Panc1 (cell line): Measurements from ENCODE around the gene KCTD6. TPM values are rescaled to one million over a fixed set of nuclear protein-coding genes. Genes with fewer than 3 reads are reported as not detected.

Source experiments
- ATAC-seq: fragments of 200-7000 bp; cut with Tn5 transposase; 2 replicates; pipeline ENCODE4 v1.9.1; 2020; ENCODE audit warnings: mild to moderate bottlenecking, moderate library complexity
- BruUV-seq: library from RNA; stranded (reverse); fragments of 400-500 nt; replicated peaks from 2 replicates; lab custom pipeline; 2021; lab: Mats Ljungman, UMichigan
- CTCF ChIA-PET: fragments of 300-600 bp; sonication (Branson Sonifier 250); formaldehyde crosslinking; loops from one replicate; lab custom pipeline; 2022; ENCODE audit warnings: antibody characterized with exemption; lab: Charles Lee
- POLR2A ChIA-PET: fragments of 300-600 bp; sonication (Branson Sonifier 250); formaldehyde crosslinking; loops from one replicate; lab custom pipeline; 2022; ENCODE audit warnings: antibody characterized with exemption; lab: Charles Lee
- DNase-seq: peaks from one replicate; pipeline ENCODE4 v3.0.0-alpha.2; 2010; ENCODE audit warnings: low read depth, low spot score
- H3K27ac ChIP-seq: 2 replicates; pipeline ENCODE4 v1.5.1; 2011; ENCODE audit warnings: mild to moderate bottlenecking, low read length, inconsistent platforms
- H3K27me3 ChIP-seq: fragments of 200-500 bp; sonication (Bioruptor generic); 2 replicates; pipeline ENCODE4 v1.6.0; 2014; ENCODE audit warnings: low read length, inconsistent platforms; ENCODE audit not compliant: control insufficient read depth, insufficient read depth
- H3K36me3 ChIP-seq: fragments of 200-500 bp; sonication (Bioruptor generic); 2 replicates; pipeline ENCODE4 v1.5.1; 2014; ENCODE audit warnings: inconsistent platforms, mild to moderate bottlenecking, low read length, moderate library complexity; ENCODE audit not compliant: control insufficient read depth, insufficient read depth
- H3K4me1 ChIP-seq: 2 replicates; pipeline ENCODE4 v1.5.1; 2011; ENCODE audit warnings: inconsistent platforms, mild to moderate bottlenecking, low read length, moderate library complexity; ENCODE audit not compliant: control insufficient read depth, insufficient read depth
- H3K4me3 ChIP-seq, 2 experiments: 2 replicates each; pipeline ENCODE4 v1.5.1; 2011 to 2012; ENCODE audit warnings: low read depth in 2 of 2, low read length in 2 of 2, mild to moderate bottlenecking in 2 of 2, inconsistent platforms in 1 of 2, moderate library complexity in 1 of 2
- H3K9me3 ChIP-seq: fragments of 200-500 bp; sonication (Bioruptor generic); 2 replicates; pipeline ENCODE4 v1.5.1; 2014; ENCODE audit warnings: low read depth, mild to moderate bottlenecking, inconsistent platforms, low read length, moderate library complexity; ENCODE audit not compliant: control insufficient read depth, insufficient read depth
- POLR2AphosphoS5 ChIP-seq: IDR thresholded peaks from 2 replicates; pipeline ENCODE4 v1.6.1; 2012; ENCODE audit warnings: mild to moderate bottlenecking, low read depth, low read length, moderate library complexity
- REST ChIP-seq, 2 experiments: IDR thresholded peaks; 2 replicates each; pipeline ENCODE4 v1.6.1; 2011 to 2012; ENCODE audit warnings: low read depth in 2 of 2, control low read depth in 1 of 2, low read length in 1 of 2, mild to moderate bottlenecking in 1 of 2, moderate library complexity in 1 of 2; ENCODE audit not compliant: insufficient read depth in 1 of 2
- SIN3A ChIP-seq: IDR thresholded peaks from 2 replicates; pipeline ENCODE4 v1.6.1; 2012; ENCODE audit warnings: low read depth, mild to moderate bottlenecking, low read length, moderate library complexity, borderline replicate concordance; ENCODE audit not compliant: insufficient read depth
- TCF7L2 ChIP-seq: IDR thresholded peaks from 2 replicates; pipeline ENCODE4 v1.6.1; 2011; ENCODE audit warnings: mild to moderate bottlenecking, low read depth, low read length, inconsistent platforms
- in situ Hi-C: cut with HindIII; loops from 2 replicates; pipeline ENCODE4 v1.10.0; 2016; ENCODE audit warnings: low sequenced_read_pairs, low pct_unique_long_range_greater_than_20kb
- intact Hi-C: fragments of 100-400 bp; cut with micrococcal nuclease; formaldehyde crosslinking; loops from one replicate; pipeline ENCODE4 v1.10.0; 2022; ENCODE audit not compliant: unreplicated experiment
- total RNA-seq: library from RNA; stranded (reverse); gene quantifications from one replicate; pipeline ENCODE4 v1.2.1, GENCODE V29; 2021; ENCODE audit not compliant: unreplicated experiment
- TF ChIP-seq, protein P1 (sequence below): fragments of 450-650 bp; IDR thresholded peaks from 2 replicates; pipeline ENCODE4 v1.5.1; 2017; ENCODE audit warnings: mild to moderate bottlenecking

KCTD6 gene
- total RNA-seq, 1 experiment from 2014 or later, result 18.3 TPM

DNA sequence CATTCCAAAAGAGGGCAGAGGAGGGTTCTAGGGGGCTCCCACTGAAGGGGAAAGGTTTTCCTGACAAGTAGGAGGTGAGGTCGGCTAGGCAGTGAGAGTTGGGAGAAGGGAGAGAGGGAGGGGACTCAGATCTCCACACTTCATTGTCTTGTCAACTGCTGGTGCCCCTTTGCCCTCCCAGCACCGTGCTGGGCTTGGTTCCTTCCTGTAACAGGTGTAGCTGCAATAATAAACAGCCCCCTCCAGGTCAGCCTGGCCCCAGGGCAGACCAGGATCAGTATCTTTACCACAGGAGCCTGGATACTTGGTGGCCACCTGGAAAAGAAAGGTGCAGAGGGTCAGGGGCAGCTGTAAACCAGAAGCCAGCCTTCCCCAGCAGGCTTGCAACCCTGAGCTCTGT is 2.9 kb upstream of the KCTD6 start:
- Histone ChIP-seq H3K4me1 (peaks cover 19% of the 10 kb centered on the region), H3K9me3 (no peaks in the 10 kb centered on the region), H3K27me3 (no peaks in the 10 kb centered on the region), H3K36me3 (no peaks in the 10 kb centered on the region; the same call in 1 of the 2 replicates), H3K27ac (peak overlapping the region; percentile 29; the same call in 1 of the 2 replicates), H3K4me3 (no peak overlapping the region)
- POLR2A ChIA-PET, result no interaction called here
- ATAC-seq (no peak), DNase-seq (no peak)
- BruUV-seq, result no TSS peak
- intact Hi-C loops, result no loop called here
- CTCF ChIA-PET, result no interaction called here
- in situ Hi-C loops, result no loop called here
- TF ChIP-seq POLR2AphosphoS5 (no peak), TCF7L2 (no peak), REST (IDR thresholded peaks at IDR 0.05; ENCODE audit: insufficient read depth in 1 of 2, low read depth in 2 of 2, low read length in 1 of 2) (no peak), SIN3A (no peak)
- TF ChIP-seq, protein P1, sequence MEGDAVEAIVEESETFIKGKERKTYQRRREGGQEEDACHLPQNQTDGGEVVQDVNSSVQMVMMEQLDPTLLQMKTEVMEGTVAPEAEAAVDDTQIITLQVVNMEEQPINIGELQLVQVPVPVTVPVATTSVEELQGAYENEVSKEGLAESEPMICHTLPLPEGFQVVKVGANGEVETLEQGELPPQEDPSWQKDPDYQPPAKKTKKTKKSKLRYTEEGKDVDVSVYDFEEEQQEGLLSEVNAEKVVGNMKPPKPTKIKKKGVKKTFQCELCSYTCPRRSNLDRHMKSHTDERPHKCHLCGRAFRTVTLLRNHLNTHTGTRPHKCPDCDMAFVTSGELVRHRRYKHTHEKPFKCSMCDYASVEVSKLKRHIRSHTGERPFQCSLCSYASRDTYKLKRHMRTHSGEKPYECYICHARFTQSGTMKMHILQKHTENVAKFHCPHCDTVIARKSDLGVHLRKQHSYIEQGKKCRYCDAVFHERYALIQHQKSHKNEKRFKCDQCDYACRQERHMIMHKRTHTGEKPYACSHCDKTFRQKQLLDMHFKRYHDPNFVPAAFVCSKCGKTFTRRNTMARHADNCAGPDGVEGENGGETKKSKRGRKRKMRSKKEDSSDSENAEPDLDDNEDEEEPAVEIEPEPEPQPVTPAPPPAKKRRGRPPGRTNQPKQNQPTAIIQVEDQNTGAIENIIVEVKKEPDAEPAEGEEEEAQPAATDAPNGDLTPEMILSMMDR, result no peak

GRCh38 chr3:58490860-58491501 is 915 bp upstream of the KCTD6 start:
- Histone ChIP-seq H3K27me3 (no peaks in the 10 kb centered on the region), H3K4me1 (peaks cover 34% of the 10 kb centered on the region), H3K9me3 (no peaks in the 10 kb centered on the region), H3K27ac (peak overlapping the region; percentile 77), H3K36me3 (no peaks in the 10 kb centered on the region; the same call in 1 of the 2 replicates), H3K4me3 (peak overlapping the region; percentile 44 to 56)
- BruUV-seq, result no TSS peak
- intact Hi-C loops (no loop called here), in situ Hi-C loops (no loop called here)
- ChIA-PET CTCF (interaction anchor here (0.6 to 0.7 kb wide), 3 partner anchors 36 to 1963 kb away, joined by 3 read pairs; no protein-coding TSS in a partner anchor), POLR2A (no interaction called here)
- TF ChIP-seq, protein P1, result no peak
- no peak for TF ChIP-seq REST (IDR thresholded peaks at IDR 0.05; ENCODE audit: insufficient read depth in 1 of 2, low read depth in 2 of 2, low read length in 1 of 2)
- no peak for TF ChIP-seq SIN3A
- TF ChIP-seq POLR2AphosphoS5, result no peak
- no peak for TF ChIP-seq TCF7L2
- peak; percentile 3; the same call in 1 of the 2 replicates for ATAC-seq
- no peak for DNase-seq
